Esophagus squamous epithelium (tissue), 4 donors: ENCODE data around the gene LAGE3.

Source experiments
- CTCF ChIP-seq, 6 experiments: fragments of 450-650 bp in 4 of 6; fragments of 200-600 bp in 2 of 6; sonication (generic) in 2 of 6; IDR thresholded peaks; one replicate each; pipeline ENCODE4 v1.5.1; 2016 to 2019; ENCODE audit warnings: antibody characterized with exemption in 6 of 6, mild to moderate bottlenecking in 4 of 6, moderate library complexity in 4 of 6
- POLR2A ChIP-seq, 4 donors: fragments of 450-650 bp; IDR thresholded peaks; one replicate each; pipeline ENCODE4 v1.6.1; 2017; ENCODE audit warnings: antibody characterized with exemption in 4 of 4, mild to moderate bottlenecking in 4 of 4, moderate library complexity in 3 of 4

DNA sequence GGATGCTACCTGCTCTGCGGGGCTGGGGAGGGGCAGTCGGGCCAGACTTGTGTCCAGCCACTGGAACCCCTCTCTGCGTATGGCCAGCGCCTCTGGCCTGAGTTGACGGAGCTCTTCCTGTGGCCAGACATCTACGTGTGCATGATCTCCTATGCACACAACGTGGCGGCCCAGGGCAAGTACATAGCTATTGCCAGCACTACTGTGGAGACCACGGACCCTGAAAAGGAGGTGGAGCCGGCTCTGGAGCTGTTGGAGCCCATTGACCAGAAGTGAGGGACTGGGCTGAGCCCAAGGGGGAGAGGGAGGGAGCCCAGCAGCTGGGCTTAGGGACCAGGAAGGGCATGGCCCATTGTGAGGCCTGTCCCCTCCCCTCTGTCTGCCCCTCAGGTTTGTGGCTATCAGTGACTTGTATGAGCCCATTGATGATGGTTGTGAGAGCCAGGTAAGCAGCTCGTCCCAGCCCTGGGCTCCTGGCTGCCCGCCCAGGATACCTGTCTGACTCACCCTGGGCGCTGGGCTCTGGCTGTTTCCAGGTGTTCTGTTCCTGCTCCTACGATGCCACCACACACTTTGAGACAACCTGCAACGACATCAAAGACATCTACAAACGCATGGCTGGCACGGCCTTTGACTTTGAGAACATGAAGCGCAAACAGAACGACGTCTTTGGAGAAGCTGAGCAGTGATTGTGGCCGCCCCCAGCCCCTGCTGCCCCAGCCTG is 36.9 kb downstream of the LAGE3 start:
- TF ChIP-seq CTCF (IDR thresholded peaks at IDR 0.05) (no peak), POLR2A (IDR thresholded peaks at IDR 0.05) (no peak)
